NCI-H2196 treated with DMSO at 0.1 percent for 48 hours (cell line): ENCODE measurements around the gene NCKIPSD.

Experiments used
- DNase-seq: peaks from one replicate; lab custom pipeline; 2025; ENCODE audit not compliant: unreplicated experiment; lab: John Stamatoyannopoulos, UW

NCKIPSD gene

GRCh38 chr3:48679411-48680391 lies 6.0 kb downstream of the NCKIPSD start:
- DNase-seq: no peak

DNA sequence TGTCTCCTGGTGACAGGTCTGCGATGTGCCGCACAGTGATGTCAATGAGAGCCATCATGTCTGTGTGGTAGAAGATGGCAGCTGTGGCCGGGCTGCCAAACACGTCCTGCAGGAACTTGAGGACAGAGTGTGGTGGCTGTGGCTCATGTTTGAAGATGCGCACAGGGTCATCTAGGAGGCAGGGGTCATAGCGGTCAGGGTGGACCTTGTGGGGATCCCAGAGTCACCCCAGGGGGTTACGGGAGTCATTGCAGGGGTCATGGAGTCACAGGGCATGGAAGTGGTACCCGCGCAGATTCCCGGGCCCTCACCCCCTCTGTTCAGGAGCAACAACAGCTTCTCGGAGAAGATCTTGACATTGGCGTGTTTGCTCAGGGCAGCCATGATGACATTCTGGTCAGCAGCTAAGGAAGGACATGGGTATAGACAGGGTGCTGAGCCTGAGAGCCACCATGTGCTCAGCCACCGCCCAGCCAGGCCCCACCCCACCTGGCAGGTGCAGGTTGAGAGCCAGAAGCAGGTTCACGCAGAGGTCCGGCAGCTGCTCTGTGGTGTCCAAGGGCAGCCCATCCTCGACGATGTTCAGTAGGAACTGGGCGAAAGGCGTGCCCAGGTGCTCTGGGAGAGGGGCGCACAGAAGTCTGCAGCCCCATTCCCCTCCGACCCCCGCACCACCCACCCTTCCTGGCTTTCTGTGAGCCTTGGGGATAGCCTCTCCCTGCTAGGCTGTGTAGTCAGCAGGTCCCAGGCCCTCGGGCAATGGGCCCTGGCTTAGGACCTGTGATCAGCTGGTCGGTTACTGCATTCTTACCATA lies 6.9 kb downstream of the NCKIPSD start:
- DNase-seq: no peak

- DNase-seq: no peak
These were observed 7.7 kb downstream of the NCKIPSD start for GRCh38 chr3:48678056-48678455.

GRCh38 chr3:48674505-48674904 lies 11.2 kb downstream of the NCKIPSD start:
- no peak for DNase-seq

DNA sequence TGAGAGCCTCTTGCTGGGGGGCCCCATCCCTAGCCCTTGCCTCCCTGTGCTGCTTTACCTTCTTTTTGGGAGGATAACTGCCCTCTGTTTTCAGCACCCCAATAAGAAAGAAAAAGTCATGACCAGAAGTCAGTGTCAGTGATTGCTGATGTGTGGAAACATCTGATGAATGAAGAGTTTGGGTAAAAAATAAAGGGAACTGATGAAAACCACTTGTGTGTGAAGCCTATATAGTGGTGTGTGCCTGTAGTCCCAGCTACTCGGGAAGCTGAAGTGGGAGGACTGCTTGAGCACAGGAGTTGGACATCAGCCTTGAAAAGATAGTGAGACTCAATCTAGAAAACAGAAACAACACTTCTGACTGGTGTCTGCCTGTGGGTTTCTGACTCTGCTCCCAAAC lies 13.2 kb downstream of the NCKIPSD start:
- no peak for DNase-seq

- no peak for DNase-seq
These were observed 20.8 kb downstream of the NCKIPSD start for GRCh38 chr3:48664929-48665328.

- DNase-seq: no peak
These were observed 21.4 kb downstream of the NCKIPSD start for GRCh38 chr3:48664313-48664644.

DNA sequence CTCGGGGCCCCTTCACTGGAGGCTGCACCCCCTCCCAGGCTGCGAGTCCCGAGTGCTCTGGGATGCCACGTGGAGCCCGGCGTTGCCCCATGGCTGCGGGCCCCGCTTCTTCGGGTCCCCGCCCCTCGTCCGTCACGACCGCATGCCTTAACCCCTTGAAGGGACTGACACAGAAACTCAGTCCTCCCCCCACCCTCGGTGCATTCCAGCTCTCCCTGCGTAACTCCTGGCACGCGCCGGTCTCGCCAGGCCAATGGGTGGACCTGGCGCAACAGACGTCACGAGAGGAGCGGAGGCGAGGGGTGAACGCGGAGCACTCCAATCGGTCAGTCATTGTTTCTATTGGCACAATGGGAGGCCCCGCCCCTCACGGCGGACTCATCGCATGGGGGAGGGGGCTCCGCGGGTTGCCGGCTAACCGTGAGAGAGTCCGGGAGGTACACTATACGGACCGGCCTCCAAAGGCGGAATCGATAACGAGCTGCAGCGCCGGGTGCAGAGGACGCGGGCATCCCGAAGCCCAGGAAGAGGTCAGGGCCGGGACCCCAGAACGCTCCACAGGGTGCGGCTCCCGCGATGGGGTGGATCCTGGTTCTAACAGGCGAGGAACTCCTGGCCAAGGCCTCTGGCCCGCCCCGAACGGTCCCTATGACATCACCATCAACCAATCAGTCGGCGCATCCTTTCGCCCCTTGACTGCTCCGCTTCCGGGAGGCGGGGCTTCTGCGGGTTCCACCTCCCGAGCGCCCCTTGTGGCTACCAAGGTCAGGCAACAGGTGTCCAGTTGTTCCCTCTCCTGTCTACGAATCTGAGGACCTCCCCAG lies 22.0 kb downstream of the NCKIPSD start:
- DNase-seq: peak; percentile 82

DNA sequence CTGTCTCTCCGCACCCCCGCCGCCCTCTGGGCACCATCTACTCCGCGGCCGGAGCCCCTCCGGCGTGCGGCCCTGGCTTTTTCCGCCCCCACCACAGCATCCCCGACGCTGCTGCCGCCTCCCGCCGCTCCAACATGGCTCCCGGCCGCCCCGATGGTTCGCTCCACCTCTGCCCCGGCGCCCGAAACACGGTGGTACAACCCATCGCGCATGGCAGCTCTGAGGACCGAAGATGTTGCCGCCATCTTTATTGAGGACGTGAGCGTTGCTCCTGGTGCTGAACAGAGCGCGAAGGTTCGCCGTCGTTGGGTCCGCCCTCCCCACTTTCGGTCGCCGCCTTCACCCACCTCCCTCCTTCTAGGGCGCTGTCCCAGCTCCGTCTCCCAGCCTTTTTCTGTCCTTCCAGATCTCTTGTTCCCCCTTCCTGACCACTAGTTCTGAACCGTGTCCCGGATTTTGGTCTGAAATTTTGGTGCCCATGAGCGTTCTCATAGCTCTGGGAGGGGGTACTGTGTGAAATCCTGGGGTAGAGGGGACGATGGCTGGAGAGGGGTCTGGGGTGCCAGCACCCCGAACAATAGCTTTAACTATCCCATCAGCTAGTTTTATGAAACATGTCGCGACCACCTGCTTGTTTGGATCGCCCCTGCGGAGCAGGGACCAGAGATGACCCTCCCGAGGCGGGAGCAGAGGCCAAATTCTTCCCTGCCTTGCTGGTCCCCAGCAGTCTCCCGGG lies 22.8 kb downstream of the NCKIPSD start, which contains the start of gene CELSR3:
Gene CELSR3, minus strand, starts transcription at position 134 of the 736 bp plus-strand sequence. CDS start 252 bp downstream, outside the sequence.
- peak; percentile 27 for DNase-seq

DNA sequence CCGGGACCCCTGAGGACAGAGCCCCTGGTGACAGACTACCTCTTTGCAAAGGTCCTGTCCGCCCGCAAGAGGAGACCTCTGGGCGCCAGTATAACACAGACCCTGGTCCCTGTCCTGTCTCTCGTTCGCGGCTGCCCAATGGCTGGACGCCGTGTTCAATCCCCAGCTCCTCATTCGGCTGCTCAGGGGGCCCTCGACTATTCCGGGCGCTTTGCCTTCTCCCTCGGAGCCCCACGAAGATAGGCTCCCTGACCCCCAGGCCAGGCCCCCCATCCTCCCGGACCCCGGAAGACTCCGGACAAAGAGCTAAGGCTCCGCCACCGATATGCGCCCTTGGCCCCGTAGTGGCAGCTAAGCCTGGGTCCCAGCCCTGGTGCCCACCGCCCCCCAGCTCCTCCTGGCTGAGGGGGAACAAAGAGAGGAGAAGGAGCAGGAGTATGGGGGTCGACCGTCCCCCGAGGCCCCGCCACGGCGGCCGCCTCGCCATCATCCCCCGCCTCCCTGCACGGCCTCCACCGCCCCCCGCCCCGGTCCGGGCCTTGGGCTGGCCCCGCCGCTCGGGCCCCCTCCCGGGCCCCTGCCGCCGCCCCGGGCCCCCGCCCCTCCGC lies 23.5 kb downstream of the NCKIPSD start:
- DNase-seq: no peak

GRCh38 chr3:48661501-48662144 lies 24.1 kb downstream of the NCKIPSD start:
- no peak for DNase-seq

GRCh38 chr3:48660800-48661400 lies 24.8 kb downstream of the NCKIPSD start:
- DNase-seq: no peak

DNA sequence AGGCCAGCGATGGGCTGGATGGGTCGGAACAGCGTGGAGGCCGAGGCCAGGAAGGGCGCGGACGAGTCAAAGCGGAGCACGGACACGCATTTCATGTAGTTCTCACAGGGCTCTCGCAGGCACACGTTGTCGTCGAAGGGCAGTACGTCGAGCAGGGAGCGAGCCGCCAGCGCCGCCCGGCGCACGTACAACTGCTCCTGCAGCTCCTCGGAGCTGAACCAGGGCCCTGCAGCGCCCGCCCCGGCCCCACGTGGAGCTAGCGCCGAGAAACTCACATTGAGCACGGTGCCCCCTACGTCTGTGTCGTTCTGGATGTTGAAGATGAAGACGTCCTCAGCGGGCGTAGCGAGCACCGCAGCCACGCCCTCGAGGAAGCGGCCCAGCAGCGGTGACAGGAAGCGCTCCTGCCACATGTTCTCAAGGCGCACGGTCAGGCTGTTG lies 28.9 kb downstream of the NCKIPSD start:
- DNase-seq: no peak

DNA sequence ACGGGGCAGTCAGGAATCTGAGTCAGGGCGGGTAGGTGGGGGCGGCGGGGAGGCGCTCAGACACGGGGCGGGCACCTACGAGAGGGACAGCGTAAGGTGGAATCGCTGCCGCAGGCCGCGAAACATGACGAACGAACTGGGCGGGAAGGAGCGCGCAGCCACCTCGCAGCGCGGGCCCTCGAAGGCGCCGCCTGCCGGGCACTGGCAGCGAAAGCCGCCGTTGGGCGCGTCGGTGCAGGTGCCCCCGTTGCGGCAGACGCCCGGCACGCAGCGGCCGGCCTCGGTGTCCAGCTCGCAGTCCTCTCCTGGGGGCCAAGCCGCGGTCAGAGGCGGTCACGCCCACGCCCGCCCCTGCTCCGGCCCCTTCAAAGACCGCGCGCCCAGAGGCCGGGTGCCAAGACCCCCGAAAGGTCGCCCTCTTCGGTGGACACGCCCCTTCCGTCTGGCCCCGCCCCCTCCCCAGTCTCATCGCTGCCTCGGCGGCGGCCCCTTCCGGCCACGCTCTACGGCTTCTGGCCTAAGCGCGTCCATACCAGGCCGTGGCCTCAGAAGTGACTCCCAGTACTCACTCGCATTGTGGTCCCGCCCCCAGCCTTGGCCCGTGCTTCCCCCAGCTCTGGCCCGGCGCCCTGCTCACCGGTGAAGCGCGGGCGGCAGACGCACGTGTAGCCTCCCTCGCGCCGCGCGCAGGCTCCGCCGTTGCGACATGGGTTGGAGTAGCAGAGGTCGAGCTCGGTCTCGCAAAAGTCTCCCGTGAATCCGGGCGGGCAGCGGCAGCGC lies 29.5 kb downstream of the NCKIPSD start:
- no peak for DNase-seq

DNA sequence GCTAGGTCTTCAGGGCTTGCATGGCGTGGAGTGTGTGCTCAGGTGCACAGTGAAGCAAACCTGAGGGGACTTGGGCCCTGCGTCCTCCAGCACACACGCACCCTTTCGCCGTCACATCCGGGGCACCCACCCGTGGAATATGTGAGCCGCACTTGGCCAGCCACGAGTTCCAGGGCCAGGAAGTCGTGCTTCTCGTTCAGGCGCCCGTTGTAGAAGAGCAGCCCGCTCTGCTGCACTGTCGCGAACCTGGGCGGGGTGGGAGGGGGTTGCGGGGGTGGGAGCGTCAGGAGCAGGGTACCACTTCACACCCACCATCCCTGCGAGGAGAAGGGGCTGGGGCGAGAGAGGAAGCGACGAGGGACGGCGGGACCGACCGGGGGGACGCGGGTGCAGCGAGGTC lies 30.1 kb downstream of the NCKIPSD start:
- DNase-seq: no peak

GRCh38 chr3:48655063-48655462 lies 30.7 kb downstream of the NCKIPSD start:
- no peak for DNase-seq

- no peak for DNase-seq
These were observed 32.6 kb downstream of the NCKIPSD start for GRCh38 chr3:48652923-48653715.
